Measurements from ENCODE around the gene RAP1GAP2. TPM values are rescaled to one million over a fixed set of nuclear protein-coding genes. Genes with fewer than 3 reads are reported as not detected.
"Not testable (repeated sequence)": the region's sequence is repeated elsewhere in the genome, so short reads cannot be mapped to it uniquely, and the experiment has no call there.

RAP1GAP2 gene
- polyA plus RNA-seq, 3 donors: 20.7 to 31.8 (median 25.1) TPM

GRCh38 chr17:3019761-3020160 lies 223.5 kb downstream of the RAP1GAP2 start:
- no peak for DNase-seq (ENCODE audit: extremely low read depth in 1 of 11, low read depth in 9 of 11, low spot score in 4 of 11)

DNA sequence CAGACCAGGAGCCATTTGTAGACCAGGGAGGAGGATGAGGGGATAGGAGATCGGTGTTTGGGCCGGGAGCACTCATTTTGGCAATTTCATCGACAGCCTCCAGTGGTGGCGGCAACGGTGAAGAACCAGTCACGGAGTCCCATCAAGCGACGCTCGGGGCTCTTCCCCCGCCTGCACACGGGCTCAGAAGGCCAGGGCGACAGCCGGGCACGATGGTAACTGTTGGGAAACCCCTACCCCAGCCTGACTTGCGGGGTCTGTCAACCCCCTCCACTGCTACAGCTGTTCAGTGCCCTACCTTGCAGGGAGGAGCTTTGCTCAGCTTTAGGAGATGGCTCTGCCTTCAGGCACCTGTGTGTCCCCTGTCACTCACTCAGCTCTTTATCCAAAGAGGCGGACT lies 224.1 kb downstream of the RAP1GAP2 start:
- DNase-seq (ENCODE audit: extremely low read depth in 1 of 11, low read depth in 9 of 11, low spot score in 4 of 11): no peak

GRCh38 chr17:3022197-3022596 lies 226.0 kb downstream of the RAP1GAP2 start:
- DNase-seq (ENCODE audit: extremely low read depth in 1 of 11, low read depth in 9 of 11, low spot score in 4 of 11): no peak

GRCh38 chr17:3024346-3024745 lies 228.1 kb downstream of the RAP1GAP2 start:
- DNase-seq (ENCODE audit: extremely low read depth in 1 of 11, low read depth in 9 of 11, low spot score in 4 of 11): no peak

GRCh38 chr17:3025421-3026124 lies 229.3 kb downstream of the RAP1GAP2 start:
- no peak for DNase-seq (ENCODE audit: extremely low read depth in 1 of 11, low read depth in 9 of 11, low spot score in 4 of 11)

DNA sequence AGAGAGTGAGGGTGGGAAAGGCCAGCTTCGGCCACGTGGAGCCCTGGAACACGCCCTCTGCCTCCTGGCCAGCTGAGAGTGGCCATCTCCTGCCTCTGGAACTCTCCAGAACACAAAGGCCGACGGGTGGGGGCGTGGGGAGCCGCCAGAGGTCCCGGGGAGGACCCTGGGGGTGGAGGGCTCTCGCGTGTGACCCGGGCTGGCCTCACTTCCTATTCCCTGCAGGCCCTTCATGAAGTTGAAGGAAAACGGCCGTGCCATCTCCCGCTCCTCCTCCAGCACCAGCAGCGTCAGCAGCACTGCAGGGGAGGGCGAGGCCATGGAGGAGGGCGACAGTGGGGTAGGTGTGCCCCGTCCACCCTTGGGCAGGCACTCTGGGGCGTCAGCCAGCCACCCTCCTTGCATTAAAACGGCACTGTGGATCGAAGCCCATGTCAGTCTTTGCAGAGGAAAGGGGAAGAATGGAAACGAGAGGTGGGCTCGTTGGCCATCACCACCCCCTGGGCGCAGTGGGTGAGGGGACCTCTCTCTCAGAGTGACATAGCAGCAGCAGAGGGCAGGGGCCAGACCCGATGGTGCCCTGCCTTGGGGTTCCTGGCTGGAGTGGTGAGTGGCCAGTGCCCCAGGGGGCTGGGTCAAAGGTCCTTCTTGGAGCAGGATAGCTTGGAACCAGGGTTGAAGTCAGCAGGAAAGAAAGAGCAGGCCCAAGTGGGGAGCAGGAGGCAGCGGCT lies 230.1 kb downstream of the RAP1GAP2 start:
- DNase-seq (ENCODE audit: extremely low read depth in 1 of 11, low read depth in 9 of 11, low spot score in 4 of 11): no peak

DNA sequence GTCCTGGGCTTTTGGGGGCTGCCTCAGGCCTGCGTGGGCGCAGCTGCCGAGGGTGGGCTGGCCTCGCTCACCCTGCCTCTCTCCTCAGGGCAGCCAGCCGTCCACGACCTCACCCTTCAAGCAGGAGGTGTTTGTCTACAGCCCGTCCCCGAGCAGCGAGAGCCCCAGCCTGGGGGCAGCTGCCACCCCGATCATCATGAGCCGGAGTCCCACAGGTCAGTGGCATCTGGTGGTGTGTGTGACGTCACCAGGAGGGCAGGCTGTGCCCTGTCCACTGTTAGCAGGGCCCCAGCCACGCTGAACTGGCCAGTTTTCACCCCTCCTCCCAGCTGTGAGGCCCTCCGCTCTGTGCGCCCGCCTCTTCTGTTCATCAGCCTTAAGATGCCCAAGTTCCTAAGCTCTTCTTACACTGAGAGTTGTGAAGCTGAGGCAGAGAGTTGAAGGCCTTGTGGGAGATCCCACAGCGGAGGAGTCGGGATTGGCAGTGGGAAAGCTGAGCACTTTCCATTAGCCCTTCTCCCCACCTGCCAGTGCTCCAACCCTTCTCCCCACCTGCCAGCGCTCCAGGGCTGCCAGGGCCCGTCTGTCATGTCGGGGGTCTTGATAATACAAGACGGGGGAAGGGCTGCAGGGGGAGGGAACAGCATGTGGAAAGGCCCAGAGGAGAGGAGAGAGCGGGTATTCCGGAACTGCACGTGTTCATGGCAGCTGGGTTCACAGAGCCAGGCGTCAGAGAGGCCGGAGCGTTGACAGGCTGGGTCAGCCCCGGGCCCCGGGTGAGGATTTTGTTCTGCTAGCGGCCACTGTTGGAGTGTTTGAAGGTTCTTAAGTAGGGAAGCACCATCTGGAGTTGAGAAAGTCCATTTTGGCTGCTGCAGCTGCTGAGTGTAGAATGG lies 230.9 kb downstream of the RAP1GAP2 start:
- DNase-seq (ENCODE audit: extremely low read depth in 1 of 11, low read depth in 9 of 11, low spot score in 4 of 11): no peak

GRCh38 chr17:3027786-3028532 lies 231.7 kb downstream of the RAP1GAP2 start:
- no peak for DNase-seq (ENCODE audit: extremely low read depth in 1 of 11, low read depth in 9 of 11, low spot score in 4 of 11)

GRCh38 chr17:3029213-3029913 lies 233.1 kb downstream of the RAP1GAP2 start:
- no peak for DNase-seq (ENCODE audit: extremely low read depth in 1 of 11, low read depth in 9 of 11, low spot score in 4 of 11)

GRCh38 chr17:3030096-3030495 lies 233.9 kb downstream of the RAP1GAP2 start:
- no peak for DNase-seq (ENCODE audit: extremely low read depth in 1 of 11, low read depth in 9 of 11, low spot score in 4 of 11)

- DNase-seq (ENCODE audit: extremely low read depth in 1 of 11, low read depth in 9 of 11, low spot score in 4 of 11): not testable (repeated sequence)
These were observed 234.7 kb downstream of the RAP1GAP2 start for GRCh38 chr17:3030852-3031470.

GRCh38 chr17:3032258-3033247 lies 236.3 kb downstream of the RAP1GAP2 start:
- no peak for DNase-seq (ENCODE audit: extremely low read depth in 1 of 11, low read depth in 9 of 11, low spot score in 4 of 11)

DNA sequence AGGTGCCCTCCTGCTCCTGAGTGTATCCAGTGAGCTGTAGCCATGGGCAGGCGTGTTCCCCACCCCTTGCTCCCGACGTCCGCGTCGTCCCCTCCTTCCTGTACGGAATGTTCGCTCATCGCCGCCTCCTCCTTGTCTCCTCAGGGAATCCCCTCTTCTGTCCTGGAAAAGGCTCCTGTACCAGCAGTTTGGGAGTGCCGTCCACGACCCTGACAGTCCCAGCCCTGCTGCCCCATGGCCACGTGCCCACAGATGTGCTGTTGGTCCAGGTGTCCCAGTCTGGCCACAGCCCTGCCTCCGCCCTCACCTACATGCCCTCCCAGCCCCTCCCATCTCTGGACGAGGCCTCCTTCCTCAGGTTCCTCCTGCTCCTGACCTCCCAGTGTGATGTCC lies 237.0 kb downstream of the RAP1GAP2 start:
- DNase-seq (ENCODE audit: extremely low read depth in 1 of 11, low read depth in 9 of 11, low spot score in 4 of 11): no peak

DNA sequence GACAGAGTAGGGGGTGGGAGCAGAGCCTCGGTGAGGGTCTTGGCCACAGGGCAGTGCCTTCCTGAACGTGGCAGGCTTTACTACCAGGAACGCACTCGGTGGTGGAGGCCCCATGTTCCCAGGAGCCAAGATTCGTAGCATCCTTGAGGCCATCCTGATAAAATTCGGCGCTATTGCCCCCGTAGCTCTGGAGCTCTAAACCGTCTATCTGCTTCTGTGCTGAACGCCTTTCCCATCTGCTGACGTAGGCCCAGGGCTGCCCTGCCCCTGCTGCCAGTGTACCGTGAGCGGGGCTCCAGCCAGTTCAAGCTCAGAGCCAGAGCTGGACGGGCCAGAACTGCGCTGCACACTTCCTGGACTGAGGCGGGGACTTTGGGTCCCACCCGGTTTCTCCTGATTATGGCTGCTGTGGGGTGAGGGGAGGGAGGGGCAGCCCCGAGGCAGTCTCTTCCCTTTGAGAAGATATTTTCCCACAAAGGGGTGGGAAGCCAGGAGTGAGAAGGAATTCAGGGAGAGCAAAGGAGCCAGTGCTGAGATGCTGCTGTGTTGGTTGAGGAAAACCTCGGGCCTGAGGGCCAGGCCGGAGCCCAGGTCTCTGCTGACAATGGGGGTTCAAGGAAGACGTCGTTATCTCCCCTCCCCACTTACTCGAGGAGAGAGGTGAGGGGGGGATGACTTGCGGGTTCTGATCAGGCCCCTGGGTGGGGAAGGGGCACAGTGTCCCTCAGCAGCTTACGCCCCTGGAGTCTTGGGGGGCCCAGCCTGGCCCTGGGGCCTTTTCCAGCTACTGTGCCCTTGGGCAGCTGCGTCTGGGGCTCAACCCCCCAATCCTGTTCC lies 237.7 kb downstream of the RAP1GAP2 start:
- DNase-seq (ENCODE audit: extremely low read depth in 1 of 11, low read depth in 9 of 11, low spot score in 4 of 11): no peak

DNA sequence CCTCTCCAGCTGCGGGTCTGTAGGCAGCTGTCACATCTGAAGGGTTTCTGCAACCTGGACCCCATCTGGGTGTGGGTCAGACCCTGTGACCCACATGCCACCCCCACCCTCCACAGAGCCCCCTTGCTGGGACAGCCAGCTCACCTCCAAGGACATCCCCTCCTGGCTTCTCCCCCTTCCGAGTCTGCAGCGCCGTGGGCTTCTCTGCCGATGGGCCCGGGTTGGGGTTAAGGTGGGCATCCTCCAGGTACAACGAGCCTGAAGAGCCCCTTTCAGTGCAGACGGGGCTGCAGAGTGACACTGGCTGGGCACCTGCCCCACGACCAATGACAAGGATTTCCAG lies 238.3 kb downstream of the RAP1GAP2 start:
- no peak for DNase-seq (ENCODE audit: extremely low read depth in 1 of 11, low read depth in 9 of 11, low spot score in 4 of 11)

DNA sequence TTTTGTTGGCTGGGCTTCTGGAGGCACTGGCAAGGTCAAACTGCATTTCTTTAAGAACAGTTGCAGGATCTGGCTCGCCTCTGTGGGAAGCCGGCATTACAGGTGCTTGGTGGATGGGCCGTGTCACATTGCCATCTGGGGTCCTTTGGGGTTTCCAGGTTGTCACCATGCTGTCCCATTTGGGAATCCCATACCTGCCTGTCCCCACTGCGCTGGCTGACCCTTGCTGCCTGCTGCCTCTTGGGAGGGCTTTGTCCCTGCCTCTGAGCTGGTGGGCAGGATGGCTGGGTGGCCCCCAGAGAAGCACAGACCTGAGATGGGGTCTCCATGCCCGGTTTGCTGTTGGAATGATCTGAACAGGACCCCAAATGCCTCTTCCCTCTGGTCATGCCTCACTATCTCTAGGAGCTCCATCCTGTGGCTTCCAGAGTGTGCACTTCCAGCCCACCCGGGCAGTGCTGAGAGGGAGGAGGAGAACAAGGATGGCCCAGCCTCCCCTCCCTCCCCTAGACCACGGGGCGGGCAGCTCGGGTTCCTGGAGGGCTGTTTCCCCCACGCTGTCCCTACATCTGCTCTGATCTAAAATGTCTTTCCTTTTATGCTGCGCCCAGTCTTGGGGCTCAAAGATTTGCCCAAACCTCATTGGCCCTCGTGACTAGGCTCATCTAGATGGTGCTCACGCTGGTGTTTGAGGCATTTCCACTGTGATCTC lies 239.2 kb downstream of the RAP1GAP2 start:
- no peak for DNase-seq (ENCODE audit: extremely low read depth in 1 of 11, low read depth in 9 of 11, low spot score in 4 of 11)
